Activated CD4-positive, CD25-positive, alpha-beta regulatory T cell treated with anti-CD3 and anti-CD28 coated beads, Interleukin-2, amount 50 U/mL, for 16 hours (primary cell): ENCODE measurements around the gene NECTIN1.
"Not testable (repeated sequence)": the region's sequence is repeated elsewhere in the genome, so short reads cannot be mapped to it uniquely, and the experiment has no call there.

Source experiments
- DNase-seq: peaks from one replicate; pipeline ENCODE4 v3.0.0-alpha.2; 2020; ENCODE audit warnings: low read depth, low spot score

The NECTIN1 gene

DNA sequence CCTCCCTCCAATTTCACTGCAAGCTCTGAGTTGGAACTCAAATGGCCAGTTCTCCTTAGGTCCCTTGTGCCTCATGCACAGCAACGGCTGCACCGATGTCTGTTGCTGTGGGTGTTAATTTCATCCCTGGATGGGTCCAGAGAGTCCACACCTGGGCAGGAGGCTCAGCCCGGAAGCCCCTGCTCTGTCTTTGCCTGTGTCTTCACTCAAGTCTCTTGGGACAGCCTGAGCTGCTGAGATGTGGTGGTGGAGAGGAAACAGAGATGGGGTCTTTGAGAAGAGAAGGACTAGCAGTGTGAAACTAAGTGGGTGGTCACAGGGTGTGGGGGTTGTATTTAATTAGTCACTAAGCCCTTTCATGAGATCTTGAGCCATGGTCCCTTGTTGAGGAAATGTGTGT lies 109.3 kb downstream of the NECTIN1 start:
- no peak for DNase-seq

- no peak for DNase-seq
Measured at GRCh38 chr11:119618208-119618909, 110.6 kb downstream of the NECTIN1 start.

- DNase-seq, result no peak
Measured at GRCh38 chr11:119617340-119617713, 111.7 kb downstream of the NECTIN1 start.

- no peak for DNase-seq
Measured at GRCh38 chr11:119616586-119617339, 112.2 kb downstream of the NECTIN1 start.

- no peak for DNase-seq
Measured at GRCh38 chr11:119615882-119616196, 113.2 kb downstream of the NECTIN1 start.

DNA sequence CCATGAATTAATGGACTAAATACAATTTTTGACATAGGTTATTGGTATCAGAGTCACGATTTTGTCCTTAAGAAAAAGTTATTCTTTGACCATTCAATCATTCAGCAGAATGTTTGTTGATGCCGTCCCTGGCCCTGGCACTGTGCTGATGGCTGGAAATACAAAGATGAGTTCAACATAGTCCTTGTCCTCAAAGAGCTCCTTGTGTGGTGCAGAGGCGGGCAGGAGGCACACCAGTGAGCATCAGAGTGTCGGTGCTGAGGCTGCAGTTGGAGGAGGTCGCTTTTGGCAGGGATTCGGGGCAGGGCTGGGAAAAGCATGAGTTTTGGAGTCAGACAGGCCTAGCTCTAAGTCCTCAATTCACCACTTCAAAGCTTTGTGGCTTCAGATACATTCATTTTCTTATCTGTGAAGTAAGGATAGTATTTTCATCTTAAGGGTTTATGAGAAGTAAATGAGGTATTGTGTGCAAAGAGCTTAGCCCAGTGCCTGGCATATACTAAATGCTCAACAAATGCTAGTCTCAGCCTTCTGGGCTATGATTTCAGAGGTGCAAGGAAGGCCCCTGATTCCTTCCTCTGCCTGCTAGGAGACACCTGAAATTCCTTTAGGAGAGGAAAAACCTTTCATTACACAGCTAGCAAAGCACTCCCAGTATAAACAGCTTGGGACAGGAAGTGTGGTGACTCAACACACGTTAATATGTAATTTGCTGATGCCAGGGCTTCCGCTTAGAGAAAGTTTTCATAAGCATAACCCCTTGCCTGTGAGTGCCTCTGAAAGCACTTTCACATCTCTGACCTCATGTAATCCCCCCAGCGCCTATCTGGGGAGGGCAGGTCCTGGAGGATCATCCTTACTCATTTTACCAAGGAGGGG lies 113.8 kb downstream of the NECTIN1 start:
- no peak for DNase-seq

- no peak for DNase-seq
Measured at GRCh38 chr11:119614222-119615002, 114.6 kb downstream of the NECTIN1 start.

GRCh38 chr11:119612814-119613213 lies 116.2 kb downstream of the NECTIN1 start:
- no peak for DNase-seq

DNA sequence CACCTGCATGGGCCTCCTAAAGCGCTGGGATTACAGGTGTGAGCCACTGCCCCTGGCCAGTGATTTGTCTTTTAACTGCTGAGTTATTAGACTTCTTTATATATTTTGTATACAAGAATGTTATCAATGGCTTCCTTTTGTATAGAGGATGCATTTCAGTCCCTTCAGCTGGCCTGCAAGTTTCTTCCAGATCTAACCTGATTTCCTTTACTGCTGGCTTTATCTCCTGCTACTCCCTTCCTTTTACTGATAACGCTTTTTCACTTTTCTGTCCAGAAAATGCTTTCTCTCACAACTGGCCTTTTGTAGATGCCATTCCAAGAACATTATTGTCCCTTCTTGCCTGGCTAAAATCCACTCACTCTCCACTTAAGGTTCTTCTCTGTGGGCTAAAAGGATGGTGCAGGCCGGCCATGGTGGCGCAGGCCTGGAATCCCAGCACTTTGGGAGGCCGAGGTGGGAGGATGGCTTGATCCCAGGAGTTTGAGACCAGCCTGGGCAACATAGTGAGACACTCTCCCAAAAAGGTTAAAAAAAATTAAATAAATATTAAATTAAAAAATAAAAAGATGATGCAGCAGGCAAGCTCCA lies 118.1 kb downstream of the NECTIN1 start:
- no peak for DNase-seq

DNA sequence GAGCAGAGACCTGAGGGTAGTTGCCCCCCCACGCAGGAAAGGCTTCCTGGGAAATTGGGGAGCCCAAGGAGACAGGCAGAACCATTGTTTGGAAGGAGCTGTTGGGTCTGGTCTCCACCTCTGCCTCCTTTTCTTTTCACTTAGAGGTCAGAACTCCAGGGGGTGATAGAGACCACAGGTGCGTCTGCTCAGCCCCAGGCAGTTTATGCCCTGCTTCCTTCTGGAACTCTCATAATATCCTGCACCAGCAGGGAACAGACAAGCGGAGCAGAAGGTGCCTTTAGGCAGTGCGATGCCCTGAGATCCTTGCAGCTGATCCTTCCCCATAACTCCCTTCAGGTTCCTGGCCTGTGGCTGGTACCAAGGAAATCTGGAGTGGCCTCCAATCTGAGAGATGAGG lies 120.2 kb downstream of the NECTIN1 start:
- no peak for DNase-seq

- no peak for DNase-seq
Measured at GRCh38 chr11:119608201-119608600, 120.8 kb downstream of the NECTIN1 start.

- DNase-seq, result no peak
Measured at GRCh38 chr11:119607726-119608125, 121.3 kb downstream of the NECTIN1 start.

DNA sequence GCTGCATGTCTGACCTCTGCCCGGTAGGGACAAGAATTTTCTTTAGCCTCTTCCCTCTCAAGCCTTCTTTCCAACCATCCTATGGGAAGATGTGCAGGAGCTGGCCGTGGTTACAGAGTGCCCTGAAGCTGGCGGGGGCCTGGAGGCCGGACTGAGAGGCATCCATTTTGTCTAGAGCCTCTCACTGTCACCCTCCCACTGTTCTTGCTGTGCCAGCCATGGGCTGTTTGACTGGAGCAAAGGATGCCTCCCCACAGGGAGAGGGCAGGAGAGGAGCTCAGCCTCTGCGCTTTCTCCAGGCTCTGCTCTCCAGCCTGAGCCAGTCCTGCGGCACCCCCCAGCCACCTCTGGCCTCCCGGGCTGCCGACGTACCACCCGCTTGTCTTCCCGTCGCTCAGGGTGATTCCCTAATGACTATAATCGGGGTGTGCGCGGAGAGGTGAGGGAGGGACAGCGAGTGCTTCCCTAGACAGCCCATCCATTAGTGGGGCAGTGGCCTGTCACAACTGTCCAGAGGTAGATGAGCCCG lies 123.8 kb downstream of the NECTIN1 start:
- no peak for DNase-seq

GRCh38 chr11:119602745-119603373 lies 126.1 kb downstream of the NECTIN1 start:
- no peak for DNase-seq

DNA sequence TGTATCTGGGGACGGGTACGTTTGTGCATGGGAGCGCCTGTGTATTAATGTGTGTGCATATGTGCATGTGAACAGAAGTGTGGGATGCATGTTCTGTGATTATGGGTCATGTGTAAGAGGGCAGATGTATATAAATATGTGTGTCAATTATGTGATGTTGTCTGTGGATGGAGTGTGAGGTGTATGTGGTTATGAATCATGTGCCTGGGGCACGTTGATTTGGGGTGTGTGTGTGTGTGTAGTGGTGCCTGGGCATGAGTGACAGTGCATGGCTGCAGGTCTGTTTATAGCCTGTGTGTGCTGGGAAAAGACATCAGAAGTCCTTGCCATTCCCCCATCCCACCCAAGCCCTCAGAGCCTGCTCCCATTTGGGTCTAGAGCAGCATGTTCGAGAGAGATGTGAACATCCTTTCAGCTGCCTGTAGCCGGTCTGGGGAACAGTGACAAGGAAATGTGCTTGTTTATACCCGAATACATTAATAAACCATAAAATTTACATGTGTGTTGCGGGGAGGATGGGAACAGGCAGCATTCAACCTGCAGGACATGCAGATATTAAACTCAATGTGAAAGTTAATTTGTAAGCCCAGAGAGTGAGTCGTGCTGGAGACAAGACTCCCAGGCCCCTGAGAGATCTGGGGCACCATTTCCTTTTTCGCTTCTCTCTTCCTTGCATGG lies 129.0 kb downstream of the NECTIN1 start:
- DNase-seq, result no peak

DNA sequence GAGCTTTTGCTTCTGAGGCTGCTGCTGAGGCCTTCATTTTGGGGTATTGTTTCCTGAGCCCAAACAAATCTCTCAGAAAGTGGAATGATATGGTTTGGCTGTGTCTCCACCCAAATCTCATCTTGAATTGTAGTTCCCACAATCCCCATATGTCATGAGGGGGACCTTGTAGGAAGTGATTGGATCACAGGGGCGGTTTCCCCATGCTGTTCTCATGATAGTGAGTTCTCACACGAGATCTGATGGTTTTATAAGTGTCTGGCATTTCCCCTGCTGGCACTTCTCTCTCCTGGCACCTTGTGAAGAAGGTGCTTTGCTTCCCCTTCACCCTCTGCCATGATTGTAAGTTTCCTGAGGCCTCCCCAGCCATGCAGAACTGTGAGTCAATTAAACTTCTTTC lies 133.1 kb downstream of the NECTIN1 start:
- not testable (repeated sequence) for DNase-seq

- no peak for DNase-seq
Measured at GRCh38 chr11:119594639-119595249, 134.3 kb downstream of the NECTIN1 start.

GRCh38 chr11:119593346-119593745 lies 135.7 kb downstream of the NECTIN1 start:
- DNase-seq, result no peak

DNA sequence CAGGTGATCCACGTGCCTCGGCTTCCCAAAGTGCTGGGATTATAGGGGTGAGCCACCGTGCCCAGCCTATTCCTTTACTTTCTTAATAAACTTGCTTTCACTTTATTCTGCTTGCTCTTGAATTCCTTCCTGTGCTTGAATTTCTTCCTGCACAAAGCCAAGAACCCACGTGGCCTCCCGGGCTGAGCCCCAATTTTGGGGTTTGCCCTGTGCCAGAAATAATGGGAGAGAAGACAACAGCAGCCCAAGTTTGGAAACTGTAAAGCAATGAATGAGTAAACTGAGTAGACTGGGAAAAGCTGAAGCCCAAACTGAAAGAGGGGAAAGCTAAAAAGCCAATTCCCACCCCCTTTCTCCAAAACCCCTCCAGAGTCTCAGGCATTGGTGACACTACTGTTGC lies 136.4 kb downstream of the NECTIN1 start:
- DNase-seq, result no peak
